ENCODE data around the gene GLYATL1B.
"Not testable (repeated sequence)": the region's sequence is repeated elsewhere in the genome, so short reads cannot be mapped to it uniquely, and the experiment has no call there.

GLYATL1B gene

DNA sequence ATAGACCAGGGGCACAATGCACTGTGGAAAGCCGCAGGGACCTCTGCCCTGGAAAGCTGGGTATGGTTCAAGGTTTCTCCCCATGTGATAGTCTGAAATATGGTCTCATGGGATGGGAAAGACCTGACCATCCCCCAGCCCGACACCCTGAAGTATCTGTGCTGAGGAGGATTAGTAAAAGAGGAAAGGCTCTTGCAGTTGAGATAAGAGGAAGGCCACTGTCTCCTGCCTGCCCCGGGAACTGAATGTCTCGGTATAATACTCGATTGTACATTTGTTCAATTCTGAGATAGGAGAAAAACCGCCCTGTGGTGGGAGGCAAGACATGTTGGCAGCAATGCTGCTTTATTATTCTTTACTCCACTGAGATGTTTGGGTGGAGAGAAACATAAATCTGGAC, 50.4 kb downstream of the GLYATL1B start:
- not testable (repeated sequence) for H3K4me1 ChIP-seq (ENCODE audit: control insufficient read depth in 2 of 2, insufficient read depth in 1 of 2, low read depth in 1 of 2, low read length in 2 of 2); H3K27ac ChIP-seq (replicated peaks; ENCODE audit: low read length); H3K23ac ChIP-seq (ENCODE audit: low read depth, low read length, poor library complexity); H3K27me3 ChIP-seq (ENCODE audit: control insufficient read depth in 3 of 3, insufficient read depth in 3 of 3, low read depth in 1 of 3, low read length in 3 of 3); H3K36me3 ChIP-seq (replicated peaks in 1 of 2; ENCODE audit: control insufficient read depth in 2 of 2, insufficient read depth in 2 of 2, low read length in 2 of 2); H3K4ac ChIP-seq (ENCODE audit: low read length); H2BK15ac ChIP-seq (ENCODE audit: low read length); H3K14ac ChIP-seq (ENCODE audit: low read length); H4K91ac ChIP-seq (ENCODE audit: low read depth, low read length, poor library complexity); H2BK5ac ChIP-seq (ENCODE audit: low read length); H3K18ac ChIP-seq (ENCODE audit: low read length); H3K9ac ChIP-seq (ENCODE audit: low read depth, low read length, poor library complexity); H2AK5ac ChIP-seq (ENCODE audit: low read depth, low read length); H2BK120ac ChIP-seq (ENCODE audit: low read depth, low read length); DNase-seq (ENCODE audit: low spot score); H3K4me2 ChIP-seq (ENCODE audit: insufficient read depth, low read length, poor library complexity, severe bottlenecking); H3K4me3 ChIP-seq (ENCODE audit: low read length in 2 of 2); H4K8ac ChIP-seq (ENCODE audit: low read depth, low read length); H3K79me1 ChIP-seq (ENCODE audit: low read depth, low read length); H2BK12ac ChIP-seq (ENCODE audit: low read length)
- peak overlapping the region; percentile 58 for H2AFZ ChIP-seq (ENCODE audit: low read length)
- whole genome bisulfite sequencing, 2 donors (ENCODE audit: extremely low coverage in 2 of 2, insufficient read length in 2 of 2, insufficient replicate concordance in 1 of 2), result no CpG with 5 or more reads among the region's 6 CpGs
- peaks cover 5 to 12% of the 10 kb centered on the region in 2 donors for H3K9me3 ChIP-seq (replicated peaks in 1 of 2; ENCODE audit: control insufficient read depth in 2 of 2, insufficient read depth in 1 of 2, low read depth in 1 of 2, low read length in 2 of 2)

- no peak overlapping the region for H4K91ac ChIP-seq (ENCODE audit: low read depth, low read length, poor library complexity)
- no peak overlapping the region for H2BK120ac ChIP-seq (ENCODE audit: low read depth, low read length)
- H3K4me2 ChIP-seq (ENCODE audit: insufficient read depth, low read length, poor library complexity, severe bottlenecking), result no peak overlapping the region
- peak overlapping the region; percentile 38 for H3K14ac ChIP-seq (ENCODE audit: low read length)
- no peak overlapping the region for H3K4ac ChIP-seq (ENCODE audit: low read length)
- peaks cover 2 to 5% of the 10 kb centered on the region in 2 donors for H3K36me3 ChIP-seq (replicated peaks in 1 of 2; ENCODE audit: control insufficient read depth in 2 of 2, insufficient read depth in 2 of 2, low read length in 2 of 2)
- H3K9ac ChIP-seq (ENCODE audit: low read depth, low read length, poor library complexity), result no peak overlapping the region
- H2BK5ac ChIP-seq (ENCODE audit: low read length), result no peak overlapping the region
- H3K4me3 ChIP-seq (ENCODE audit: low read length in 2 of 2), result no peak overlapping the region
- no peak overlapping the region for H2BK15ac ChIP-seq (ENCODE audit: low read length)
- H3K27me3 ChIP-seq (ENCODE audit: control insufficient read depth in 3 of 3, insufficient read depth in 3 of 3, low read depth in 1 of 3, low read length in 3 of 3), result no peaks in the 10 kb centered on the region
- no CpG with 5 or more reads among the region's 17 CpGs for WGBS, 2 donors (ENCODE audit: extremely low coverage in 2 of 2, insufficient read length in 2 of 2, insufficient replicate concordance in 1 of 2)
- no peak overlapping the region for H3K23ac ChIP-seq (ENCODE audit: low read depth, low read length, poor library complexity)
- no peak overlapping the region for H2BK12ac ChIP-seq (ENCODE audit: low read length)
- H3K18ac ChIP-seq (ENCODE audit: low read length), result no peak overlapping the region
- peaks cover under 1 to 6% of the 10 kb centered on the region in 2 donors for H3K9me3 ChIP-seq (replicated peaks in 1 of 2; ENCODE audit: control insufficient read depth in 2 of 2, insufficient read depth in 1 of 2, low read depth in 1 of 2, low read length in 2 of 2)
- DNase-seq (ENCODE audit: low spot score), result no peak
- peaks cover 0 to 1% of the 10 kb centered on the region in 2 donors for H3K4me1 ChIP-seq (ENCODE audit: control insufficient read depth in 2 of 2, insufficient read depth in 1 of 2, low read depth in 1 of 2, low read length in 2 of 2)
- H4K8ac ChIP-seq (ENCODE audit: low read depth, low read length), result no peak overlapping the region
- no peaks in the 10 kb centered on the region for H3K79me1 ChIP-seq (ENCODE audit: low read depth, low read length)
- H3K27ac ChIP-seq (replicated peaks; ENCODE audit: low read length), result no peak overlapping the region
- no peak overlapping the region for H2AK5ac ChIP-seq (ENCODE audit: low read depth, low read length)
- H2AFZ ChIP-seq (ENCODE audit: low read length), result no peak overlapping the region
Observed at GRCh38 chr11:59137190-59137589, 51.1 kb downstream of the GLYATL1B start.

DNA sequence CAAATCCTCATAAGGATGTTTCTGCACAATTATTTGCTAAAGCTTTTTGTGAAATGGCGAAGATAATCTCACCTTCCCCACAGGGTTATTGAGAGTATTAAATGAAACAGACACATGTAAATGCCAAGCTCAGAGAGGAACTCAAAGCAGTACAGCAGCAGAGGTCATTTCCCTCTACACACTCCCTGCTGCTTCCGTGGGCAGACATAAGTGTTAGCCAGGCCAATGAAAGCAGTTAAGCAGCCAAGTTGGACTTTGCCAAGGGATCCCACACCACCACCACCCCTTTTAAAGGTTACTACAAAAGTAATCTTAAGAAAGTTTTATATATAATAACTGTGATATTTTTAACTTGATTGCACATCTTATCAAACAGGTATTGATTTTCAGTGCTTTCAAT, 52.5 kb downstream of the GLYATL1B start:
- H3K4me2 ChIP-seq (ENCODE audit: insufficient read depth, low read length, poor library complexity, severe bottlenecking), result no peak overlapping the region
- H3K27ac ChIP-seq (replicated peaks; ENCODE audit: low read length), result no peak overlapping the region
- no peak overlapping the region for H2AK5ac ChIP-seq (ENCODE audit: low read depth, low read length)
- H4K91ac ChIP-seq (ENCODE audit: low read depth, low read length, poor library complexity), result no peak overlapping the region
- H3K79me1 ChIP-seq (ENCODE audit: low read depth, low read length), result no peaks in the 10 kb centered on the region
- H3K9me3 ChIP-seq (replicated peaks in 1 of 2; ENCODE audit: control insufficient read depth in 2 of 2, insufficient read depth in 1 of 2, low read depth in 1 of 2, low read length in 2 of 2), result peaks cover 0 to 5% of the 10 kb centered on the region in 2 donors
- no peaks in the 10 kb centered on the region for H3K27me3 ChIP-seq (ENCODE audit: control insufficient read depth in 3 of 3, insufficient read depth in 3 of 3, low read depth in 1 of 3, low read length in 3 of 3)
- no peak overlapping the region for H3K18ac ChIP-seq (ENCODE audit: low read length)
- H2BK120ac ChIP-seq (ENCODE audit: low read depth, low read length), result no peak overlapping the region
- H3K23ac ChIP-seq (ENCODE audit: low read depth, low read length, poor library complexity), result no peak overlapping the region
- no CpG with 5 or more reads among the region's 2 CpGs for WGBS, 2 donors (ENCODE audit: extremely low coverage in 2 of 2, insufficient read length in 2 of 2, insufficient replicate concordance in 1 of 2)
- no peak overlapping the region for H2BK5ac ChIP-seq (ENCODE audit: low read length)
- no peak overlapping the region for H2BK12ac ChIP-seq (ENCODE audit: low read length)
- DNase-seq (ENCODE audit: low spot score), result no peak
- no peak overlapping the region for H3K4me3 ChIP-seq (ENCODE audit: low read length in 2 of 2)
- H3K4me1 ChIP-seq (ENCODE audit: control insufficient read depth in 2 of 2, insufficient read depth in 1 of 2, low read depth in 1 of 2, low read length in 2 of 2), result peaks cover 3 to 4% of the 10 kb centered on the region in 2 donors
- no peak overlapping the region for H2AFZ ChIP-seq (ENCODE audit: low read length)
- H2BK15ac ChIP-seq (ENCODE audit: low read length), result no peak overlapping the region
- H3K9ac ChIP-seq (ENCODE audit: low read depth, low read length, poor library complexity), result no peak overlapping the region
- H3K14ac ChIP-seq (ENCODE audit: low read length), result no peak overlapping the region
- H3K4ac ChIP-seq (ENCODE audit: low read length), result no peak overlapping the region
- H4K8ac ChIP-seq (ENCODE audit: low read depth, low read length), result no peak overlapping the region
- peaks cover 2 to 5% of the 10 kb centered on the region in 2 donors for H3K36me3 ChIP-seq (replicated peaks in 1 of 2; ENCODE audit: control insufficient read depth in 2 of 2, insufficient read depth in 2 of 2, low read length in 2 of 2)

GRCh38 chr11:59141191-59141590, 55.1 kb downstream of the GLYATL1B start:
- Histone ChIP-seq H3K27me3 (ENCODE audit: control insufficient read depth in 3 of 3, insufficient read depth in 3 of 3, low read depth in 1 of 3, low read length in 3 of 3) (peaks cover 0 to 9% (median 0%) of the 10 kb centered on the region in 3 experiments), H3K4me1 (ENCODE audit: control insufficient read depth in 2 of 2, insufficient read depth in 1 of 2, low read depth in 1 of 2, low read length in 2 of 2) (peaks cover 4 to 5% of the 10 kb centered on the region in 2 donors), H4K8ac (ENCODE audit: low read depth, low read length) (no peak overlapping the region), H3K36me3 (replicated peaks in 1 of 2; ENCODE audit: control insufficient read depth in 2 of 2, insufficient read depth in 2 of 2, low read length in 2 of 2) (peaks cover 0 to 5% of the 10 kb centered on the region in 2 donors), H3K4me3 (ENCODE audit: low read length in 2 of 2) (no peak overlapping the region), H2AFZ (ENCODE audit: low read length) (no peak overlapping the region), H3K18ac (ENCODE audit: low read length) (no peak overlapping the region), H3K14ac (ENCODE audit: low read length) (no peak overlapping the region), H3K9me3 (replicated peaks in 1 of 2; ENCODE audit: control insufficient read depth in 2 of 2, insufficient read depth in 1 of 2, low read depth in 1 of 2, low read length in 2 of 2) (no peaks in the 10 kb centered on the region), H2BK15ac (ENCODE audit: low read length) (no peak overlapping the region), H4K91ac (ENCODE audit: low read depth, low read length, poor library complexity) (no peak overlapping the region), H3K4me2 (ENCODE audit: insufficient read depth, low read length, poor library complexity, severe bottlenecking) (no peak overlapping the region), H2AK5ac (ENCODE audit: low read depth, low read length) (no peak overlapping the region), H3K79me1 (ENCODE audit: low read depth, low read length) (no peaks in the 10 kb centered on the region), H3K23ac (ENCODE audit: low read depth, low read length, poor library complexity) (no peak overlapping the region), H2BK120ac (ENCODE audit: low read depth, low read length) (no peak overlapping the region), H2BK5ac (ENCODE audit: low read length) (no peak overlapping the region), H3K27ac (replicated peaks; ENCODE audit: low read length) (no peak overlapping the region), H3K9ac (ENCODE audit: low read depth, low read length, poor library complexity) (no peak overlapping the region), H3K4ac (ENCODE audit: low read length) (no peak overlapping the region), H2BK12ac (ENCODE audit: low read length) (no peak overlapping the region)
- DNase-seq (ENCODE audit: low spot score), result no peak
- no CpG with 5 or more reads among the region's 4 CpGs for WGBS, 2 donors (ENCODE audit: extremely low coverage in 2 of 2, insufficient read length in 2 of 2, insufficient replicate concordance in 1 of 2)

Measured in neuronal stem cell (in vitro differentiated cells).